SK-N-SH treated with all-trans-retinoic acid at 6 μM for 48 hours (cell line): ENCODE results near the gene RHEX.

Experiments
- ESRRG ChIP-seq: fragments of 250-450 bp; sonication (Bioruptor Pico); IDR thresholded peaks from 2 replicates; pipeline ENCODE4 v1.6.1; 2021; ENCODE audit warnings: mild to moderate bottlenecking
- ISL1 ChIP-seq: fragments of 250-450 bp; sonication (Bioruptor Pico); IDR thresholded peaks from 2 replicates; pipeline ENCODE4 v2.1.2; 2022; ENCODE audit warnings: mild to moderate bottlenecking, moderate library complexity
- RARB ChIP-seq: fragments of 250-450 bp; sonication (Bioruptor Pico); IDR thresholded peaks from 2 replicates; pipeline ENCODE4 v1.8.0; 2021; ENCODE audit warnings: mild to moderate bottlenecking, moderate library complexity
- TF ChIP-seq, protein P1 (sequence below): fragments of 250-450 bp; sonication (Bioruptor Pico); IDR thresholded peaks from 2 replicates; pipeline ENCODE4 v1.8.0; 2020; ENCODE audit warnings: mild to moderate bottlenecking, moderate library complexity, borderline replicate concordance

DNA sequence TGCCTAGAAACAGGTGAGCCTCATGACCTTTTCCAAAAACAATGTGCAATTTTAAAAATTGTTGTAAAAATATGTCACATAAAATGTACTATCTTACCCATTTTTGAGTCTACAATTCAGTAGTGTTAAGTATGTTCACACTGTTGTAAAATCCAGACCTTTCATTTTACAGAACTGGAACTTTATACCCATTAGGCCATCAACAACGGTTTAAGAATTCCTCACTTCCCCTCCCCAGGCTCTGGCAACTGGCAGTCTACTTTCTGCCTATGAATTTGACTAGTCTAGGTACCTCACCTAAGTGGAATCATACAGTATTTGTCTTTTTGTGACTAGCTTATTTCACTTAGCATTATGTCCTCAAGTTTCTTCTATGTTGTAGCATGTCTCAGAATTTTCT, 37.9 kb upstream of the RHEX start:
- TF ChIP-seq ESRRG = no peak
- TF ChIP-seq RARB = no peak
- TF ChIP-seq, protein P1, sequence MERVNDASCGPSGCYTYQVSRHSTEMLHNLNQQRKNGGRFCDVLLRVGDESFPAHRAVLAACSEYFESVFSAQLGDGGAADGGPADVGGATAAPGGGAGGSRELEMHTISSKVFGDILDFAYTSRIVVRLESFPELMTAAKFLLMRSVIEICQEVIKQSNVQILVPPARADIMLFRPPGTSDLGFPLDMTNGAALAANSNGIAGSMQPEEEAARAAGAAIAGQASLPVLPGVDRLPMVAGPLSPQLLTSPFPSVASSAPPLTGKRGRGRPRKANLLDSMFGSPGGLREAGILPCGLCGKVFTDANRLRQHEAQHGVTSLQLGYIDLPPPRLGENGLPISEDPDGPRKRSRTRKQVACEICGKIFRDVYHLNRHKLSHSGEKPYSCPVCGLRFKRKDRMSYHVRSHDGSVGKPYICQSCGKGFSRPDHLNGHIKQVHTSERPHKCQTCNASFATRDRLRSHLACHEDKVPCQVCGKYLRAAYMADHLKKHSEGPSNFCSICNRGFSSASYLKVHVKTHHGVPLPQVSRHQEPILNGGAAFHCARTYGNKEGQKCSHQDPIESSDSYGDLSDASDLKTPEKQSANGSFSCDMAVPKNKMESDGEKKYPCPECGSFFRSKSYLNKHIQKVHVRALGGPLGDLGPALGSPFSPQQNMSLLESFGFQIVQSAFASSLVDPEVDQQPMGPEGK (CRISPR knock-in tag) = no peak
- no peak for TF ChIP-seq ISL1 (CRISPR knock-in tag)
